ENCODE measurements around the gene ERCC1.

- TF ChIP-seq CTCF (IDR thresholded peaks at IDR 0.05) = no peak
- no peak for TF ChIP-seq POLR2A (IDR thresholded peaks at IDR 0.05)
- no peak for TF ChIP-seq POLR2AphosphoS5 (IDR thresholded peaks at IDR 0.05)
Measured at GRCh38 chr19:45419396-45419795, 4.3 kb downstream of the ERCC1 start.

All from breast epithelium (tissue), 3 donors.